ENCODE measurements around the gene PALB2.
A peak's percentile ranks its signal among the peaks of the same experiment; 100 is the strongest.
"Not testable (repeated sequence)": the region's sequence is repeated elsewhere in the genome, so short reads cannot be mapped to it uniquely, and the experiment has no call there.

The PALB2 gene

DNA sequence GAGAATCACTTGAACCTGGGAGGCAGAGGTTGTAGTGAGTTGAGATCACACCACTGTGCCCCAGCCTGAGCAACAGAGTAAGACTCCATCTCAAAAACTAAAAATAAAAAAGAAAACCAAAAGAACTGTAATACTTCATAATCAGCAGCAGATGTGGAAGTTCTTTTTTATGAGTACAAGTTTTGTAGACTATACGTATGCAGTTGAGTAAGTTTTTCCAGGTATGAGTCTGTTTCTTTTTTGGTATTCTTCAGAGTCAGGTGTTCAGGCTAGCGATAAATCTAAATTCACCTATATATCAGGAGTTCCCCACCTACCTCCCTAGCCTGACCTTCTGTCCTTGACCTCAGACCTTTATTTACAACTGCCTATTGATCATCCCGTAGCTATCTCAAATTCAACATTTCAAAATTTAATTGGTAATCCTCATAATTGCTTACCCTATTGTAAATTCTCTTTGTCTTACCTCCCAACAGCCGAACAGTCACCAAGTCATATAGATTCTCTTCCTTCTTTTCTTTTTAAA is 10.9 kb upstream of the PALB2 start:
- DNase-seq = no peak
- in situ Hi-C loops (cut with HindIII; ENCODE audit: low pct_ligation_motif_present, low pct_unique_long_range_greater_than_20kb, low sequenced_read_pairs) = no loop called here

GRCh38 chr16:23650674-23651416 is 9.7 kb upstream of the PALB2 start:
- in situ Hi-C loops (cut with HindIII; ENCODE audit: low pct_ligation_motif_present, low pct_unique_long_range_greater_than_20kb, low sequenced_read_pairs) = no loop called here
- DNase-seq = no peak

DNA sequence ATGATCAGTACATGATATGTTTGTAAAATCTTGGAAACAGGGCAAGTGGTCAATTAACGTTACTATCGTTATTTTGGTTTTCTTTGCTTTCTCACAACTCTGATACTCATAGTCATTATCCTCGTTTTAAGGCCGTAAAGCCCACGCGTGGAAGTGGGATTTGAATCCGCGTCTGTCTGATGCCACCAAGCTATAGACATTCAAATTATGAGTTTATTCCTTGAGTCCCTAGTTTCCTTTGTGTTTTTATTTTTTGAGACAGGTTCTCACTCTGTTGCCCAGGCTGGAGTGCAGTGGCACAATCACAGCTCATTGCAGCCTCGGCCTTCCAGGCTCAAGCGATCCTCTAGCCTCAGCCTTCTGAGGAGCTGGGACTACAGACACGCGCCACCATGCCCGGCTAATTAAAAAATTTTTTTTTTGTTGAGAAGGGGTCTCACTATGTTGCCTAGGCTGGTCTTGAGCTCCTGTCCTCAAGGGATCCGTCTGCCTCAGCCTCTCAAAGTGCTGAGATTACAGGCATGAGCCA is 1.2 kb upstream of the PALB2 start:
- in situ Hi-C loops (cut with HindIII; ENCODE audit: low pct_ligation_motif_present, low pct_unique_long_range_greater_than_20kb, low sequenced_read_pairs) = no loop called here
- DNase-seq = no peak

GRCh38 chr16:23640615-23640930 is 537 bp downstream of the PALB2 start:
- DNase-seq = no peak
- in situ Hi-C loops (cut with HindIII; ENCODE audit: low pct_ligation_motif_present, low pct_unique_long_range_greater_than_20kb, low sequenced_read_pairs) = no loop called here

DNA sequence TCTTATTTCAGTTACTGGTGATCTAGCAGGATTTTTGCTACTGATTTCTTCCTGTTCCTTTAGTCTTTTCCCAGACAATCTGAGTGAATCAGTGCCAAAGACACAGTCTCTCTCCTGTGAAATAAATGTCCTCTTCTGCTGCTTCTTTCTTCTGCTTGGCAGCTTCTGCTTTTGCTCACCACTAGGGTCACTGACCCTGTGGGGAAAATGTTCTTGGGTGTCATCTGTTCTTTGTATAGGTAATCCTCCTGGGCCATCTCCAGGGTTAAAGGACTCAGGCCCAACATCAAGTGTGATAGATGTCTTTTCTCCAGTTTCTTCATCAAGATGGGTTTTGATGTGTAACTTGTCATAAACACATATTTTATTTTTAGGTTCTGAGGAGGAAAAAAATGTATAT is 5.2 kb downstream of the PALB2 start:
- in situ Hi-C loops (cut with HindIII; ENCODE audit: low pct_ligation_motif_present, low pct_unique_long_range_greater_than_20kb, low sequenced_read_pairs) = no loop called here
- no peak for DNase-seq

- in situ Hi-C loops (cut with HindIII; ENCODE audit: low pct_ligation_motif_present, low pct_unique_long_range_greater_than_20kb, low sequenced_read_pairs) = no loop called here
- DNase-seq = no peak
Observed at GRCh38 chr16:23634461-23635036, 6.6 kb downstream of the PALB2 start.

- DNase-seq = not testable (repeated sequence)
Observed at GRCh38 chr16:23631874-23632273, 9.2 kb downstream of the PALB2 start.

DNA sequence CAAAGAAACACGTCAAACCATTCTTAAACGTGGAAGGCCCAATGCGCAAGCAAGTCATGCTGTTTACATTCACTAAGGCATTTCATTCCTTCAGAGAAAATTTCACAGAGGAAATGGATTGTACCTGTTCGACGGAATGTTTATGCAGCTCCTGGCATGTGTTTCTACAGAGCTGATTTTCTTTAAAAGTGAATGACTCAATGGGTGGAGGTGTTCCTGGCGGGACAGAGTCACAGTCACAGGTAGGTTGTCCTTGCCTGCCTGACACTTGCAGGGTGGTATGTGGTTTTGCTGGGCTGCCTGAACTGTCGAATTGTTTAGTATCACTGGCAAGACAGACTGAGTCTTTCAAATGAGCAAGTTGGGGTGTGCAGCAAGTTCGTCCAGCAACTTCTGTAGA is 11.6 kb downstream of the PALB2 start:
- no peak for DNase-seq
- in situ Hi-C loops (cut with HindIII; ENCODE audit: low pct_ligation_motif_present, low pct_unique_long_range_greater_than_20kb, low sequenced_read_pairs) = no loop called here

More at GRCh38 chr16:23631874-23632273, 9.2 kb downstream of the PALB2 start:
- in situ Hi-C loops (cut with HindIII; ENCODE audit: low pct_ligation_motif_present, low pct_unique_long_range_greater_than_20kb, low sequenced_read_pairs) = not testable (repeated sequence)

GRCh38 chr16:23624092-23624491 is 17.0 kb downstream of the PALB2 start:
- in situ Hi-C loops (cut with HindIII; ENCODE audit: low pct_ligation_motif_present, low pct_unique_long_range_greater_than_20kb, low sequenced_read_pairs) = no loop called here
- DNase-seq = no peak

GRCh38 chr16:23615805-23616204 is 25.3 kb downstream of the PALB2 start:
- in situ Hi-C loops (cut with HindIII; ENCODE audit: low pct_ligation_motif_present, low pct_unique_long_range_greater_than_20kb, low sequenced_read_pairs) = no loop called here
- DNase-seq = no peak

- in situ Hi-C loops (cut with HindIII; ENCODE audit: low pct_ligation_motif_present, low pct_unique_long_range_greater_than_20kb, low sequenced_read_pairs) = no loop called here
- no peak for DNase-seq
Observed at GRCh38 chr16:23611936-23612335, 29.2 kb downstream of the PALB2 start.

- DNase-seq; in situ Hi-C loops (cut with HindIII; ENCODE audit: low pct_ligation_motif_present, low pct_unique_long_range_greater_than_20kb, low sequenced_read_pairs): not testable (repeated sequence)
Observed at GRCh38 chr16:23610905-23611304, 30.2 kb downstream of the PALB2 start.

- DNase-seq = no peak
- in situ Hi-C loops (cut with HindIII; ENCODE audit: low pct_ligation_motif_present, low pct_unique_long_range_greater_than_20kb, low sequenced_read_pairs) = no loop called here
Observed at GRCh38 chr16:23609929-23610328, 31.2 kb downstream of the PALB2 start.

DNA sequence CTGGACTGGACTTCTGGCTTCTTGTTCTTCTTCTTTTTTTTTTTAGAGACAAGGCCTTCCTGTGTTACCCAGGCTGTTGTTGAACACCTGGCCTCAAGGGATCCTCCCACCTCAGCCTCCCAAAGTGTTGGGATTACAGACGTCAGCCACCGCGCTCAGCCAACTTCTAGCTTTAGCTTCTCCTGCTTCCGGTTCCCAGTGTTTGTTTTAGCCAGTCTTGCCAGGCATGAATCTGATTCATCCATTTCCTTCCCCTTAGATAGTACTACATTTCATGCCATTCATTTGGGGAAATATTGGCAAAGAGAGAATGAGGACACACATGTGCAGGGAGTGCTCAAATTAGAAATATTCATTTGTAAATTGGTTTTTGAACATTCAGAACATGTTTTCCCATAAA is 32.9 kb downstream of the PALB2 start:
- peak; percentile 67 for DNase-seq
- in situ Hi-C loops (cut with HindIII; ENCODE audit: low pct_ligation_motif_present, low pct_unique_long_range_greater_than_20kb, low sequenced_read_pairs) = no loop called here

DNA sequence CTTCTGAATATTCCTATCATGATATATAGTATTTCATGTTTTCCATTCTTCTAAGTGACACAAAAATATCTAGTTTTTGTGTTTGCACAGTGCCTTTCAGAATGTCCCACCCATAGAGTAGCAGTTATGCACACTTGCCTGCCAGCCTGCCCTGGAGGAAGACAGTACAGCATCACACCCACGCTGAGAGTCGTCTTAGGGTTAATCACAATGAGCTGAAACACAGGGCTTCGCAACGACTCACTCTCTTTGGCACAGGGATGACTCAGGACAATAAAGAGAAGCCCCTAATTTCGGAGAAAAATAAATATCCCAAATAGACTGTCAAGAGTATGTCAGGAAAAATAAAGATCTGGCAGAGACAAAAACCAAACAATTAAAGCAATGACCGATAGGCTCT is 33.4 kb downstream of the PALB2 start:
- peak; percentile 35 for DNase-seq
- in situ Hi-C loops (cut with HindIII; ENCODE audit: low pct_ligation_motif_present, low pct_unique_long_range_greater_than_20kb, low sequenced_read_pairs) = no loop called here

- peak; percentile 65 for DNase-seq
- in situ Hi-C loops (cut with HindIII; ENCODE audit: low pct_ligation_motif_present, low pct_unique_long_range_greater_than_20kb, low sequenced_read_pairs) = no loop called here
Observed at GRCh38 chr16:23597003-23597756, 43.9 kb downstream of the PALB2 start.

- in situ Hi-C loops (cut with HindIII; ENCODE audit: low pct_ligation_motif_present, low pct_unique_long_range_greater_than_20kb, low sequenced_read_pairs) = no loop called here
- peak; percentile 95 for DNase-seq
Observed at GRCh38 chr16:23595951-23596720, 45.0 kb downstream of the PALB2 start, which contains the start of gene NDUFAB1. TSS of gene NDUFAB1 (minus strand) at chr16:23596316. CDS start at chr16:23596290, 26 bp downstream.

DNA sequence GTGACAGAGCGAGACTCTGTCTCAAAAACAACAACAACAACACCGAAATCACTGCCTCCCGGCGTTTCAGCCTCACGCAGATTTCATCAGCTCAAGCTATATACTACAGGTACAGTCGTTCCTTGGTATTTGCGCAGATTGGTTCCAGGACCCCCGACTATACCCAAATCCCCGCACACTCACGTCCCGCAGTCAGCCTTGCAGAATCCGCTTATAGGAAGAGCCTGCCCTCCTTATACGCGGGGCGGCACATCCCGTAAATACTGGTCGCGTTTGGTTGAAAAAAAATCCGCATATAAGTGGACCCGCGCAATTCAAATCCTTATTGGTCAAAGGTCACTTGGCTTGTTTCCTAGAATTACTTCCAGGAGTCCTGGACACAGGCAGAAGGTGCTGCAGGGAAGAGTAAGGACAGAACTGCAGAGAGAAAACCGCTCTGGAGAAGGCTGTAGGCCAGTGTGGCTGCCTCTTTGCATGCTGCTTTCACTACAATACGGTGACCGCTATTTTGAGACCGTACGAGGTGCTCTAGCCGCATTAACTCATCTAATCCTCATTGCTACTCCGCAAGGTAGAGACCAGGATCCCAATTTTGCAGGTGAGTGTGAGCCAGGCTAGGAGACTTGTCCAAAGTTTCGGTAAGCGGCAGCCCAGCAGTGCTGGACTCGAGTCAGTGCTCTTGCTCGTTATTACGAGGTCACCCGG is 45.7 kb downstream of the PALB2 start:
- DNase-seq = peak; percentile 24
- in situ Hi-C loops (cut with HindIII; ENCODE audit: low pct_ligation_motif_present, low pct_unique_long_range_greater_than_20kb, low sequenced_read_pairs) = no loop called here

All from ACHN (cell line).